T47D (cell line): ENCODE measurements around the gene PID1.

Experiments
- DNase-seq, 2 experiments: peaks; one replicate each; pipeline versions ENCODE4 v3.0.0 to v3.0.0-alpha.2; 2011 to 2012; ENCODE audit warnings: low read depth in 1 of 2, low spot score in 1 of 2
- JUND ChIP-seq: IDR thresholded peaks from 2 replicates; pipeline ENCODE4 v1.6.1; 2012; ENCODE audit warnings: low read depth
- in situ Hi-C: cut with HindIII; loops from 2 replicates; pipeline ENCODE4 v1.10.0; 2016; ENCODE audit warnings: low sequenced_read_pairs, low pct_unique_long_range_greater_than_20kb

The PID1 gene

DNA sequence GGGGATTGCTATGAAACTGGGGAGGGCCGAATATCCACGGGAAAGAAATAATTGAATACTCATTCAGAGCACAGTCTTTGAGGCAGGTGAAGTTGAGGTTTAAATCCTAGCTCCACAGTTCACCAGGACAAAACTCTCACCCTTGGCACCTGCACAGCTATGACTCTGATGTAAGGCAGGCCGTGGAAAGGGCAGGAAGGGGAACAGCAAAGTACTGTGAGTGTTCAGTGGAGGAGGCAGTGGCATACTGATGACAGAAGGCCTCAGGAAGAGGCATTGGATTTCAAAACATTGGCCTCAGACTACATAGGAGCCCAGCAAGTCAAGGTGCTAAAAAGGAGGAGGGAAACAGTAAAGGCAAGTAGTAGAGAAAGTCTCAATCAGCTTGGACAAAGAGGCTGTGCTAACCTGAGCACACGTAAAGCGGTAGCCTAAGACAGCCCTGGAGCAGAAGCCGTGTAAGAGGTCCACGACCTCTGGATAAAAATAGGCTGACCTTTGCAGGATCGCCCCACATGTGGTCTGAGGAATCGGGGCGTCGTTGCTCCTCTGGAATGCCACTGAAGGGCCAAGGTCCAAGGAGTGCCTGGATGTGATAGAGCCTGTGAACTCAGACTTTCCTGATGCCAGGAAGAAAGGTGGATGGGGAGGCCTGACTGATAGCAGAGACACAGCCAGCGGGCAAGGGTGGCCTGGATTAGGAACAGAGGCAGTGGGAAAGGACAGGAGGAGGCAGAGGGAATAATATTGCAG lies 243.6 kb downstream of the PID1 start:
- in situ Hi-C loops: no loop called here
- no peak for DNase-seq
- no peak for TF ChIP-seq JUND

DNA sequence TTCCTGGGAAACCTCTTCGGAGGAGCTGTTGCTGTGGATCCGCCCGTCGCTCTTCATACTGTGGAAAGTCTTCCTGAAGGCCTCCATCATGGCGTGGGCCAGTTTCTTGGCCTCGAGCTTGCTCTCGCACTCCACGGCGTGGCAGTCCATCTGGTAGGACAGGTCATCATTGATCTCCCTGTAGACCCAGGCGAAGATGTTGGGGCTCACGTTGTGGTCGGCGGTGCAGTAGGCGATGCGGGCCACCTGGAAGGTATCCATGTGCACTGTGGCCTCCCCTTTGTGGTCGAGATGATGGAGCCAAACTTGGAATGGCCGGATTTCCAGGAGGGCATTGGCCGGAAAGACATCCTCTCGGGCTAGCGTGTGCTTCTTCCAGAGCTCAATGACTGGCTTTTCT lies 245.4 kb downstream of the PID1 start:
- in situ Hi-C loops: no loop called here
- DNase-seq: no peak
- TF ChIP-seq JUND: no peak

DNA sequence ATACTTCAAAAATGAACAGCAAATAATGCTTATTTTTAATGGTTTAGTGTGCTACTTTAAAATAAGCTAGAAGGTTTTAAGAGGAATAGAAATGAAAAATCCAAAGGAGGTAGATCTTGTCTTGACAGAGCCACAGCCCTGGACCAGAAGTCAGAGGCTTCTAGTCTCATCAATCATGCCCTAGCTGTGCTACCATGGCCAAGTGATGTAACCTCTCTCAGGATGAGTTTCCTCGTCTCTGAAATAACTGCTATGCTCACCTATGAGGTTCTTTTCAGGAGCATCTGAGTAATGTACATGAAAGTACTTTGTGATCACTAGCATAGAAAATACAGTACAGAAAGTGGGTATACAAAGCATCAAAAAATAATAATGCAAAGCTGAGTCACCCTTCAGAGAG lies 248.4 kb downstream of the PID1 start:
- in situ Hi-C loops: no loop called here
- no peak for DNase-seq
- TF ChIP-seq JUND: no peak

DNA sequence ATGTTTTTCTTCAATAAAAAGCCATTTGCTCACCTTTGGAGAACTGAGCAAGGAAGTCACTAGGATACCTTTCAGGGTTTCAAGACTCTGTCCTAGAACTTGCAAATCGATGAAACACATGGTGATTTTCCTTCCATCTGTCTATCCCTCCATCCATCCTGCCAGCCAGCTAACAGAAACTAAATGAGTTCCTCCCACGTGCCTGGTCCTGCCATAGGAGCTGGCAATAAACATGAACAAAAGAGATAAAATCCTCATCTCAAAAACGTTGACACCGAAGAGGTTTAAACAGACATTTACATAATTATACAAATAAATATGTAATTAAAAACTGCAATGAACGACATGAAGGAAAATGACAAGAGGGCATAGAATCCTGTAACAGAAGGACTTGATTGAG lies 249.0 kb downstream of the PID1 start:
- no peak for TF ChIP-seq JUND
- in situ Hi-C loops: no loop called here
- DNase-seq: no peak

DNA sequence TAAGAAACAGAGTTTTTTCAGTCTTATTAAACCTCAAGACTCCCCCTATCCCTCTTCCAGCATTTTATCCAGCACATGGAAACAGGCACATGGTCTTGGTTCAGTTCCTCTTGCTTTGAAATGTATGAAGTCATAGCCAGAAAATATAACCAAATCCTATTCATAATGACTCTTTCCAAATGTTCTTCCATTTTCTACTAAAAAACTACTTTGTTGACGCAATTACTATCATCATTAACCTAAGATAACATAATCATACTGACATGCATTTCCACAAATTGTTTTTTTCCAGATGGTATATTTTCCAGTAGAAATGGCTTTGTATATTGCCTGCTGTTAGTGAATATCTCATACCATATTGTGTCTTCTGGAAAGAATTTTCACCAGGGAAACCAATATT lies 261.3 kb downstream of the PID1 start:
- in situ Hi-C loops: no loop called here
- DNase-seq: no peak
- TF ChIP-seq JUND: no peak

- TF ChIP-seq JUND: no peak
- in situ Hi-C loops: no loop called here
- DNase-seq: no peak
These were observed 267.8 kb downstream of the PID1 start for GRCh38 chr2:229003256-229003655.

DNA sequence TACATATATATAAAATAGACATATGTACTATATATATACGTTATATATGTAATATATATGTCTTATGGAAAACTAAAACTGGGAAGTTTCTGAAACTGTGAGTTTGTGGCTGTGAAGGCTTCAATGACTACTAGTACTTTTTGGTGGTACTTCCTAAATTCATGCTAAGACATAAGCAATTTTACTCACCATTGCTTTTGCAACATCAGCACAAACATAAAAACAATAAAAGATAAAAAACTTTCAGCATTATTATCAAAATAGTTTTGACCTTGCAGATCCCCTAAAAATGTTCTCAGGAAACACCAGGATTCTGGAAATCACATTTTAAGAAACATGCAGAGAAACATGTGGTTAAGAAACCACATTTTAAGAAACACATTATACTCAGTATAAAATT lies 269.9 kb downstream of the PID1 start:
- in situ Hi-C loops: no loop called here
- no peak for DNase-seq
- no peak for TF ChIP-seq JUND

GRCh38 chr2:228999326-228999725 lies 271.8 kb downstream of the PID1 start:
- TF ChIP-seq JUND: no peak
- in situ Hi-C loops: no loop called here
- DNase-seq: no peak

DNA sequence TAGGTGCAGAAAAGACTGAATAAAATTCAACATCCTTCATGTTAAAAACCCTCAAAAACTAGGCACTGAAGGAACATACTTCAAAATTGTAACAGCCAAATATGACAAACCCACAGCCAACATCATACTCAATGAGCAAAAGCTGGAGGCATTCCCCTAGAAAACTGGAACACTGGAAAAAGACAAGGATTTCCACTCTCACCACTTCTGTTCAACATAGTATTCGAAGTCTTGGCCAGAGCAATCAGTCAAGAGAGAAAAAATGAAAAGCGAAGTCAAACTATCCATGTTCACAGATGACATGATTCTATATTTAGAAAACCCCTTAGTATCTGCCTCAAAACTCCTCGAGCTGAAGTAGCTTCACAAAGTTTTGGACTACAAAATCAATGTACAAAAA lies 282.3 kb downstream of the PID1 start:
- no peak for DNase-seq
- in situ Hi-C loops: no loop called here
- TF ChIP-seq JUND: no peak

GRCh38 chr2:228987441-228988155 lies 283.5 kb downstream of the PID1 start:
- in situ Hi-C loops: no loop called here
- no peak for DNase-seq
- no peak for TF ChIP-seq JUND

DNA sequence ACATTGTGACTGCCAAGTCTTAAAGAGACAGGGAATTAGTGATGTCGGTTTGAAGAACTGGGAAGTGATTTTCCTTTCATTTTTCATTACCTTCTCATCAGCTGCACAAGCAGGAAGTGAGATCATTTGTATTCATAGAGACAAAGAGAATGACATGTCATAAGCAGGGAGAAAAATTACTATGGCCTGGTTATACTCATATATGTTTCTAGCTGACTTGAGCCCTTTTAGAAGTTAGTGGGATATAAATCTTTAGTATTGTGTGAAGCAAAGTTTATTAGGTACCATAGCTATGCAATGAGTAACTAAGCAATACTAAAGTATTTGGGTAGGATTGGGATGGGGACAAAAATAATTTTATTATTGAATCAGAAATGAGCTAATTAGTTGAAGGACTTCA lies 284.1 kb downstream of the PID1 start:
- no peak for DNase-seq
- no peak for TF ChIP-seq JUND
- in situ Hi-C loops: no loop called here

DNA sequence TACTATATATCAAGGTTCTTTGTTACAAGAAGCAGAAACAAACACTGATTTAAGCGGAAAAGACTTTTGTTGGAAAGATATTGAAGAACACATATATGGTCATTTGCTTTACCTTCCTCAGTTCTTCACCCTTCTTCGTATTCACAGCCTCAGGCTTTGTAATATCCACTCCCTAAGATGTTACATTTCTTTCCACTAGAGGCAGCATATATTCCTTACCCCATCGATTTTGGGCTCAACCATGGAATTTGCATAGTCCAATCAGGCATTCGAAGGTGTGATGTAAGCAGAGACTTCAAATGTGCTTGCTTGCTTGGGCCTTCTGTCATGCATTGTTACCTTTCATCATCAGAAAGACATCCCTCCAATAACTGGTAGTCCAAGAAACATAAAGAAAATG lies 287.4 kb downstream of the PID1 start:
- DNase-seq: no peak
- no peak for TF ChIP-seq JUND
- in situ Hi-C loops: no loop called here

- in situ Hi-C loops: no loop called here
- TF ChIP-seq JUND: no peak
- DNase-seq: no peak
These were observed 296.9 kb downstream of the PID1 start for GRCh38 chr2:228974169-228974568.
